Stimulated activated CD8-positive, alpha-beta memory T cell treated with anti-CD3 and anti-CD28 coated beads, Interleukin-4, amount 100 ng/mL, for 24 hours (primary cell): ENCODE data around the gene CDH26.
"Not testable (repeated sequence)": the region's sequence is repeated elsewhere in the genome, so short reads cannot be mapped to it uniquely, and the experiment has no call there.

Experiments used
- DNase-seq: peaks from one replicate; pipeline ENCODE4 v3.0.0-alpha.2; 2020; ENCODE audit warnings: low read depth

Gene CDH26

GRCh38 chr20:60013296-60014139 lies 55.3 kb downstream of the CDH26 start:
- no peak for DNase-seq

GRCh38 chr20:60016406-60016805 lies 58.2 kb downstream of the CDH26 start:
- DNase-seq, result no peak

- DNase-seq, result no peak
These were observed 62.0 kb downstream of the CDH26 start for GRCh38 chr20:60020251-60020650.

- no peak for DNase-seq
These were observed 62.9 kb downstream of the CDH26 start for GRCh38 chr20:60021104-60021503.

GRCh38 chr20:60022849-60023248 lies 64.6 kb downstream of the CDH26 start:
- no peak for DNase-seq

- no peak for DNase-seq
These were observed 66.0 kb downstream of the CDH26 start for GRCh38 chr20:60024245-60024644.

- no peak for DNase-seq
These were observed 66.6 kb downstream of the CDH26 start for GRCh38 chr20:60024801-60025200.

- DNase-seq, result no peak
These were observed 67.8 kb downstream of the CDH26 start for GRCh38 chr20:60026010-60026409.

GRCh38 chr20:60030471-60030870 lies 72.2 kb downstream of the CDH26 start:
- DNase-seq, result no peak

GRCh38 chr20:60031107-60031506 lies 72.9 kb downstream of the CDH26 start:
- no peak for DNase-seq

- DNase-seq, result no peak
These were observed 76.2 kb downstream of the CDH26 start for GRCh38 chr20:60034231-60035110.

GRCh38 chr20:60035486-60035885 lies 77.3 kb downstream of the CDH26 start:
- DNase-seq, result no peak

- DNase-seq, result no peak
These were observed 78.1 kb downstream of the CDH26 start for GRCh38 chr20:60036346-60036745.

- no peak for DNase-seq
These were observed 78.7 kb downstream of the CDH26 start for GRCh38 chr20:60036746-60037499.

GRCh38 chr20:60038400-60039008 lies 80.3 kb downstream of the CDH26 start:
- DNase-seq, result no peak

GRCh38 chr20:60039526-60039925 lies 81.3 kb downstream of the CDH26 start:
- no peak for DNase-seq

GRCh38 chr20:60040471-60041162 lies 82.4 kb downstream of the CDH26 start:
- no peak for DNase-seq

GRCh38 chr20:60041436-60042165 lies 83.4 kb downstream of the CDH26 start:
- DNase-seq, result not testable (repeated sequence)

- no peak for DNase-seq
These were observed 85.2 kb downstream of the CDH26 start for GRCh38 chr20:60043435-60043834.

GRCh38 chr20:60046011-60046413 lies 87.8 kb downstream of the CDH26 start:
- no peak for DNase-seq

GRCh38 chr20:60046436-60046835 lies 88.2 kb downstream of the CDH26 start:
- DNase-seq, result no peak
